ENCODE data around the gene ITLN2.
"Not testable (repeated sequence)": the region's sequence is repeated elsewhere in the genome, so short reads cannot be mapped to it uniquely, and the experiment has no call there.

DNA sequence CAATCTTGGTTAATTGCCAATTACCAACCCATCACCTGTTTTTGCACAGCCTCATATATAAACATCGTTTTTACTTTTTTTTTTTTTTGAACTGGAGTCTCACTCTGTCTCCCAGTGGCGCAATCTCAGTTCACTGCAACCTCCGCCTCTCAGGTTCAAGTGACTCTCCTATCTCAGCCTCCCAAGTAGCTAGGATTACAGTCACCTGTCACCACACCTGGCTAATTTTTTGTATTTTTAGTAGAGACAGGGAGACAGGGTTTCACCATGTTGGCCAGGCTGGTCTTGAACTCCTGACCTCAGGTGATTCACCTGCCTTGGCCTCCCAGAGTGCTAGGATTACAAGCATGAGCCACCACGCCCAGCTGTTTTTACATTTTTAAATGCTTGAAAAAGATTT lies 37.4 kb upstream of the ITLN2 start:
- TF ChIP-seq, protein P1, sequence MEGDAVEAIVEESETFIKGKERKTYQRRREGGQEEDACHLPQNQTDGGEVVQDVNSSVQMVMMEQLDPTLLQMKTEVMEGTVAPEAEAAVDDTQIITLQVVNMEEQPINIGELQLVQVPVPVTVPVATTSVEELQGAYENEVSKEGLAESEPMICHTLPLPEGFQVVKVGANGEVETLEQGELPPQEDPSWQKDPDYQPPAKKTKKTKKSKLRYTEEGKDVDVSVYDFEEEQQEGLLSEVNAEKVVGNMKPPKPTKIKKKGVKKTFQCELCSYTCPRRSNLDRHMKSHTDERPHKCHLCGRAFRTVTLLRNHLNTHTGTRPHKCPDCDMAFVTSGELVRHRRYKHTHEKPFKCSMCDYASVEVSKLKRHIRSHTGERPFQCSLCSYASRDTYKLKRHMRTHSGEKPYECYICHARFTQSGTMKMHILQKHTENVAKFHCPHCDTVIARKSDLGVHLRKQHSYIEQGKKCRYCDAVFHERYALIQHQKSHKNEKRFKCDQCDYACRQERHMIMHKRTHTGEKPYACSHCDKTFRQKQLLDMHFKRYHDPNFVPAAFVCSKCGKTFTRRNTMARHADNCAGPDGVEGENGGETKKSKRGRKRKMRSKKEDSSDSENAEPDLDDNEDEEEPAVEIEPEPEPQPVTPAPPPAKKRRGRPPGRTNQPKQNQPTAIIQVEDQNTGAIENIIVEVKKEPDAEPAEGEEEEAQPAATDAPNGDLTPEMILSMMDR (IDR thresholded peaks at IDR 0.05; ENCODE audit: poor library complexity), result not testable (repeated sequence)
- TF ChIP-seq EZH2 (IDR thresholded peaks at IDR 0.05; ENCODE audit: borderline replicate concordance); EZH2phosphoT487 (IDR thresholded peaks at IDR 0.05; ENCODE audit: low read depth, severe bottlenecking, unreplicated experiment): not testable (repeated sequence)

Measured in hepatocyte (in vitro differentiated cells).